Right forelimb (tissue), 1 donor: ENCODE results near the gene TRIM45.
A peak's percentile ranks its signal among the peaks of the same experiment; 100 is the strongest.

Source experiments
- DNase-seq: peaks from one replicate; pipeline ENCODE4 v3.0.0-alpha.2; 2018

Gene TRIM45

DNA sequence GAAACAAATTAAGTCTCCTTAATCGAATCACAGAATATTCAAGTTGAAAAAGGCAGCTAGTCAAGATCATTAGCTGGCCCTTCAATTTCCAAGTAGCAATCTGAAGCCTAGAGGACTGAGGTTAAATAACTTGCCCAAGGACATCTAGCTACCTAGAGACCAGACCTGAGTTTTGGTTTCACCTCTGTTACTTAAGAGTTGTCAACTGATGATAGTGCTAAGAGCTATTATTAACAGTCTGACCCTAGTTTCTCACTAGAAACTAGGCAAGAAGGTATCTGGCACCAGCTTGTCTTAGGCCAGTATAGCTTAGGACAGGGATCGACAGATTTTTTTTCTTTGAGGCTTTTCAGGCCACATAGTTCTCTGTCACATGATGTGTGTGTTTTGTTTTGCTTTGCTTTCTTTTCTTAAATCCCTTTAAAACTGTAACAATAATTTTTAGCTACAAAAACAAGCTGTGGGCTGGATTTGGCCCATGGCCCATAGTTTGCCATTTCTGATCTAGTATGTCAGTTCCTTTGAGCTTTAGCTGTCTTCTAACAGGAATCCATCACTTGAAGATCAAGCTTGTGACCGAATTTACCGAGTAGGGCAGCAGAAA lies 23.2 kb downstream of the TRIM45 start:
- no peak for DNase-seq

DNA sequence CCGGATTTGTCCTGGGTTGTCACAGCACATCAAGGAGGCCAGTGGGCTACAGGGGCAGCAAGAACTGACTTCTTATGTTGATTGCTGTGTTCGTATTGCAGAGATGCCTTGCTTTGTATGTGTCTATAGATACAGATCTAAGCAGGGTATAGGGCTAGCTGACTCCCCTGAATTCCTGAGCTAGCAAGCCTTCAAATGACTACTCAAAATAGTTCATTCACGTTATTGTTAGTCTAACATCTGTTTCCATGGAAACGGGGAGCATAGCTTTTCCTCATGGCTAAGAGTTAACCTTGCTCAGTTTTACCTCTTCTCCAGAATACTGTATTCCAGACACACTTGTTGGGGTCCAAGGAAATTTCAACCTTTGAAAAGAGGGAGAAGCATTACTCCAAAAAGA lies 24.1 kb downstream of the TRIM45 start:
- no peak for DNase-seq

DNA sequence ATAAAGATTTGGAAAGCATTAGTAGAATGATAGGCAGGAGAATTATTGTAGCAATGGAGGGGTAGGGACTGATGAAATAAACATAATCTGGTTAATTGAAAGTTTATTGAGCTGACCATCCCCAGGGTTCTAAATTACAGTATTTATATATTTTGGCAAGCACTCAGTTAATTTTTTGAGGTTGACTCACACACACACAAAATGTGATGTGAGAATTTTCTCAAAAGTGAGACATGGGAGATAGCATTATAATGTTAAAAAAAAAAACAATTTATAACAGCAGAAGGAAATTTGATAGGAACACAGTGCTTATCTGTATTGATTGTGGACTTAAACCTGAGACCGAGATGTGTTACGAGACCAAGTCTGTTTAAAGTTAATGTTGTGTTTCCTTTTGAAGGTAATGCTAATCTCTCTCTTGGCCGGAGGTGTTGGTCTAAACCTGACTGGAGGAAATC lies 24.6 kb downstream of the TRIM45 start:
- DNase-seq = no peak

DNA sequence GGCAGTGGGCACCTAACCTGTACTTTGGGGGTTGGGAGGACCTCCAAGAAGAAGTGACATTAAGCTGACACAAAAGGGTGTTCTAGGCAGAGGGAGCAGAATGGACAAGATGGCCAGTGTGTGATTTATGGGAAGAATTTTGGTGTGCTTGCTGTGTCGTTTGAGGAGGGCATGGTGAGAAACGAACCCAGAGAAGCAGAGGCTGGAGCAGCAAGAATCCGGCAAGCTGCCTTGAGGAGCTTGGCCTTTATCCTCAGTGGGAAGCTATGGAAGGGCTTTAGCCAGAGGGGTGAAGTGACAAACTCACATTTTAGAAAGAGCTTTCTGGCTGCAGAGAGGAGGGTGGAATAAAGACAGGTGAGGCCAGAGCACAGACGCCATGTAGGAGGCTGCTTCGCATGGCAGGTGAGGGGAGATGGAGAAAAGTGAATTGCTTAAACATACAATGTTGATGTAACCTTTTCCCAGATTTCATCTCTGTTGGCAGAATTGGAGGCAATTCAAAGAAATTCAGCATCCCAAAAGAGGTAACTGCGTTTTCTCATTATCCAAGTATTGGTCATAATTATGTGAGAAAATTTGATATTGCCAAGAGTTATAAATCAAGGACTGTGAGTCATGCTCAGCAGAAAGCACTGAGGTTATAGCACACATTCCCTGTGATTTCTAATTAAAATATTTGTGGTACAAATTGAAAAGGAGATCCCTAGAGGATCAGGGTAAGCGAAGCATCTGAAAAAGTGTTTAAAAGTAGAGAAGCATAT lies 26.5 kb downstream of the TRIM45 start:
- DNase-seq = no peak

DNA sequence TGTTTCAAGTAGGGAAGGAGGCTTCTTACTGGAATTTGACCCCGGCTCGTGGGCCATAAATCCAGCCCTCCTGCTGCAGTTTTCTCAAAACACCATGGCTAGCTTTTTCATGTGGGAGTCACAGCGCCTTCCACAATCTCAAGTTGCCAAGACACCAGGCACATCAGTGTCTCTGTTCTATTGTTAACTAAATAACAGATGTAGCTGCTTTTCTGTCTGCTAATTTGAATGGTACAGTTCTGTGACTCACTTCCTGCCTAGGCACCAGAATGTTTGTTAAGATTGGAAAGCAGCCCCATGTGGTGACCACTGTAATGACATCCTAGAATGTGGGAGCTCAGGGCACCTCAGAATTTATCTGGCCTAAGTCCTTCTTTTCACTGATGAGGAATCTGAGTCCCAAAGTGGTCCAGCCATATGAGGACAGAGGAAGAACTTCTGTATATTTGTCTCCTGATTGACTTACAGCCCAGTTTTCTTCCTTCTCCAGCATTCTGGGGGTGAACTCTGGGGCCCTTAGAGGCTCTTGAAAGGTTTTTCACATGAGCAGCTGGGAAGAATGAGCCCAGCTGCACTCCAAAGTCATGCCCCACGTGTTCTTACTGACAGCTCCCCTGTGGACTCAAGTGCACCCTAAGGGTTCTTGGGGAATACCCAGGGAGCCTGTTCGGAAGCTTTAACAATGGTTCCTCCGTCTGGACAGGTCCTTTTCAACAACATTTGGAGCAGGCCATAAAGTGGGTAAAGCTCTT lies 27.5 kb downstream of the TRIM45 start:
- DNase-seq = no peak

DNA sequence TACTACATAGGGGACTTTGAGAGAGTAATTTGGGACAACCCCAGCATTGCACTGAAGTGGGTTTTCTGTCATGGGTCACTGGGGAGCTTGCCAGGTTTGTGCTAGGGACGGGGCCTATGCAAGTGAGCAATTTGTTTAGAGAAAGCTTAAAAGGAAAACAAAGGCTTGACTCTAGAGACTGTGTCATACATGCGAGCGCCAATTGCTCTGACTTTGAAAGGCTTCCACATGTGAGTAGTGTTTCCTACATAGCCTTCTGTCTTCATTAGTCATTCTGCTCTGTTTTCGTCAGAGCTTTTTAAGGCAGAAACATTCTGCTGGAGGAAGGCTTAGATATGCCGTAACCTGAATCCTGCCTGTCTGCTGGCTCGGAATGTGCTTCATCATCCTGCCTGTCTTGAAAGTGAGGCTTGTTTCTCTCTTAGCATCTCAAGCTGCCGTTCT lies 28.4 kb downstream of the TRIM45 start:
- no peak for DNase-seq

DNA sequence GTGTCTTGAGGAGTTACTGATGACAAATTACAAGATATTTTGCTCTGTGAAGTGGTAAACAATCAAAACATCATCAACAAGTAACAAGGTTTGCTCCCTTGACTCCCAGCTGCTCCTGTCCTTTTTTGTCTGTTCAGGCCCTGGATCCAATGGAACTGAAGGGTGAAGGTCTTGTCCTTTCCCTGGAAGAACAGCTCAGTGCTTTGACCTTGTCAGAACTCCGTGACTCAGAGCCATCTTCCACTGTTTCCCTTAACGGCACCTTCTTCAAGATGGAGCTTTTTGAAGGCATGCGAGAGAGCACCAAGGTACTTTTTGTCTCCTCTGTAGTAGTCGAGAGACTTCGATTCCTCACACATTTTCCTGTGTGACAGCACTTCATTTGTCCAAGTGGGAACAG lies 29.0 kb downstream of the TRIM45 start:
- no peak for DNase-seq

DNA sequence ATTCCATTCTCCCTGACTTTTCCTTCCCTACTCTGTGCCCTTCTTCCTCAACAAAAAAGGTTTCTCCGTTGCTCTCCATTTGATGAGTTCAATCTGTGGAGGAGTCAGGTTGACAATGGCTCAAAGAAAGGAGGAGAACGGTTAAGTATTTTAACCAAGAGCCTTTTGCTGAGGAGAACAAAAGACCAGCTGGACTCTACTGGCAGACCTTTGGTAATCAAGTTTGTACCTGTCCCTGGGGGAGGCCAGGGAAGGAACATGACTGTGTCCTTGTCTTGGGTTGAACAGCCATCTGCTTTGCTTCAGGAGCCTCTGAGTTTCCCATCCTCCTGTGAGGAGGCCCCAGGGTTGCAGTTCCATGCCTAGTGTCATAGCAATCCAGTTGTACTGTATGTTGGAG lies 31.6 kb downstream of the TRIM45 start:
- no peak for DNase-seq

DNA sequence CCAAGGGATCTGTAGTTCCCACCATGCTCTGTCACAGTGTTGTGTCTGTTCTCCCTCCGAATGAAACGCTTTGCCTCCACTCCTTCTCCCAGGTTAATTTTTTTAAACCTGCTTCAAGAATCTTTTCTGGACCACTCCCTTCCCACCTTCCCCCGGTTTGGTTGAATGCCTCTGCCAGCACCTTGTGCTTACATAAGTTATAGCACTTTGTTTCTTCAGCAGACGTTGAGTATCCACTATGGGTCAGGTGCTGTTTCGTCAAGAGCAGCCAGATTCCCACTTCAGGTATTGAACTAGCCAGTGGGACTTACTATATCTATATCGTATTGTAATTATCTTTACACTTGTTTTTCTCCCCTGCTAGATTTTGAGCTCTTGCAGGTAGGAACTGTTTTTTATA lies 33.9 kb downstream of the TRIM45 start:
- no peak for DNase-seq

DNA sequence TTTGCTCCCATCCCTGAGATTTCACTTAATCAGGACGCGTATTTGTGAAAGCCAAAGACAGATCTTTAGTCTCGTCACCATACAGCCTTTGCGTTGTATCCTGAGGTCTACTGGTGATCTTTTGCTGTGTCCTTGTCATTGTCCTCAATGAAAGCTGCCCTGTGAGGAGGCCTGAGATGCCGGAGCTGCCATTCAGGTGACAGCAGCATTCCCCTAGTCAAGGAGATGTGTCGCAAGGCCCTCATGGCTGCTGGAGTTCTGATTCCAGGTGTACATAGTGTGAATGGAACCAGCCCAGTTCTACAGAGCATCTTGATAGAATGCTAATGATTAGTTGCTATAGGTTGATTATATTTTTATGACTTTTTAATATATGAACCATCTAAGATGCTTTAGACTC lies 37.3 kb downstream of the TRIM45 start:
- no peak for DNase-seq

DNA sequence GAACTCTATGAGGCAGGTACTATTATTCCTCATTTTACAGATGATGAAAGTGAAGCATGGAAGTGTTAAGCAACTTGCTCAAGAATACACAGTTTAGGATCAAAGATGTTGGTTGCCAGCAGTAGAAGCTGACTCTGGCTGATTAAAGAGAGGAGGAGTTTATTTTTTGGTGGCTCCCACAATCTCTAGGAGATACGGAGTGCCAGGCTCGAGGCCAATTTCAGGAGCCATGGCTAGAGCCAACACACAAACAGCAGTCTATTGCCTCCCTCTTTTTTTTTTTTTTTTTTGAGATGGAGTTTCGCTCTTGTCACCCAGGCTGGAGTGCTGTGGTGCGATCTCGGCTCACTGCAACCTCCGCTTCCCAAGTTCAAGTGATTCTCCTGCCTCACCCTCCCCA lies 41.8 kb downstream of the TRIM45 start:
- no peak for DNase-seq

DNA sequence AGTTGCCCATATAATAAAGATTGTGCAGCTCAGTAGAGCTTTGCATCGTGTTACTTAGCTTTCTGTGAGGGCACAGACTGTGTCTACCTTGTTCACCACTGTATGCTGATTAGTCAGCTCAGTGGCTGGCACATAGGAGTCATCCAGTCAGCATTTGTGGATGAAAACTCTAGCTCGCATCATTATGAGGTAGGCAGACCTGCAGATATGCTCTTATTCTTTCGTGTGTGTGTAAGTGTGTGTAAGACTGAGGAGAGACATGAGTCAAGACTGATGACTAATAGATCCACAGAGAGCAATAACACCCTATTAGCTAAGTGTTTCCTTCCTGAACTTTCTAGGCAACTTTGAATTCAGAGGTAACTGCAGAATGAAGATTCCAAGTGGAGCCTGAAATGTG lies 44.3 kb downstream of the TRIM45 start:
- DNase-seq = no peak

DNA sequence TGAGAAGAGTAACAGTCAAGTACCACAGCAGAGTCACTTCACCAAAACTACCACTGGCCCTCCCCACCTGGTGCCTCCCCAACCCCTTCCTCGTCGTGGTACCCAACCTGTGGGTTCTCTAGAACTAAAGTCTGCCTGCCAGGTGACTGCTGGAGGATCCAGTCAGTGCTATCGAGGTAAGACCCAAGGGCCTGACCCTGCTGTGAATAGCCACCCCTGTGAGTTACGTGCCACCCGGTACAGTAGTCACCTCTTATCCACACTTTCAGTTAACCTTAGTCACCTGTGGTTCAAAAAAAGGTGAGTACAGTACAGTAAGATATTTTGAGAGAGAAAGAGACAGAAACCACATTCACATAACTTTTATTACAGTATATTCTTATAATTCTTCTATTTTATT lies 44.9 kb downstream of the TRIM45 start:
- no peak for DNase-seq

DNA sequence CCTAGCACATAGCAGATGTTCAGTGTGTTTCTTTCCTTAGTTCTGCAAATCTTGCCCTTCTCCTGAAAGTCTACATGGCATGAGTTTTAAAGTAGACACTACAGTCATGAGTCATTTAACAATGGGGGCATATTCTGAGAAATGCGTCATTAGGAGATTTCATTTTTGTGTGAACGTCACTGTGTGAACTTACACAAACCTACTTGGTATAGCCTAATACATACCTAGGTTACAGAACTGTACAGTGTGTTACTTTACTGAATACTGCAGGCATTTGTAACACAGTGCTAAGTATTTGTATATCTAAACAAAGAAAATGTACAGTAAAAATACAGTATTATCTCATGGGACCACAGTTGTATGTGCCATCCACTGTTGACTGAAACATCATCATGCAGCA lies 51.4 kb downstream of the TRIM45 start:
- no peak for DNase-seq

DNA sequence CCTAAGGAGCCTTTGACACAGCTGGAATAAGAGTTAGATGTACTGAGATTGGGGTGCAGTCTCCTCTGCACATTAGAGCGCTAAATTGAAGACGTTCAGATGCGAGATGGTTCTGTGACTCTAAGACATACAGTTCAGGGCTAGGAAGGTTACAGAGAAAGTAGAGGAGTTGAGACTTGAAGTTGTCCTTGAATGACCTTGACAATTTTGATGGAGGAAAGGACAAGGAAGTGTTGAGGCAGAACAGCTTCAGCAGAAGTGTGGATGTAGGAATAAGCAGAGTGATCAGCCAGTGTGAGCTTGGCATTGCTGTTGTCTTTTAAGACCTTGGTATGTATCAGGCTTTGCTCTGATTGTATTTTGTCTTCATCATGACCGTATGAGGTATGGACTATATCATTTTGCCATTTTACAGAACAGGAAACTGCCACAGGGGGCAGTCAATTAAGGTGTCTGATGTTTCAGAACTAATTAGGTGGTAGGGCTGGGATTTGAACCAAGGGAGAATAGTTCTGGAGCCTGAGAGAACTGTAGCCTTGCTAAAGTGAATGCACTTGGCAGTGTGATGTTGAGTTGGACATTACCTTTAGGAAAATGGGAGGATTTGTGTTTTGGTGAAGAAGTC lies 52.2 kb downstream of the TRIM45 start:
- DNase-seq = no peak

DNA sequence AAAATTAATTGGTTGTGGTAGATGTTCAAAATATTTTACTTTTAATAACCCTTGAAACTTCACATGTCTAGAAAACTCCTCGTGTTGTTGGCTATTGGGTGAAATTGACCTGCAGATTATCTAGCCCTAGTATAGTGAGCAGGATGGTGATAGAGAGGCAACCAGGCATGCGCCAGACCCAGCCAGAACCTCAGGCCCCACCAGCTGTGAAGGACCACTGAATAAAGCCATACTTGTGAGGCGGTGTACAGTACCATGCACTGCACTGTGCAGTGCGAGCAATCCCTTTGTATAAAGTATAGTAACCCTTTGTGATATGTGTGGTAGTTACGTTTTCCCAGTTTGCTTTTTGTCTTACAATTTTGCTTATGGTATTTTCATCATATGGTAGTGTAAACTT lies 53.0 kb downstream of the TRIM45 start:
- DNase-seq = no peak

DNA sequence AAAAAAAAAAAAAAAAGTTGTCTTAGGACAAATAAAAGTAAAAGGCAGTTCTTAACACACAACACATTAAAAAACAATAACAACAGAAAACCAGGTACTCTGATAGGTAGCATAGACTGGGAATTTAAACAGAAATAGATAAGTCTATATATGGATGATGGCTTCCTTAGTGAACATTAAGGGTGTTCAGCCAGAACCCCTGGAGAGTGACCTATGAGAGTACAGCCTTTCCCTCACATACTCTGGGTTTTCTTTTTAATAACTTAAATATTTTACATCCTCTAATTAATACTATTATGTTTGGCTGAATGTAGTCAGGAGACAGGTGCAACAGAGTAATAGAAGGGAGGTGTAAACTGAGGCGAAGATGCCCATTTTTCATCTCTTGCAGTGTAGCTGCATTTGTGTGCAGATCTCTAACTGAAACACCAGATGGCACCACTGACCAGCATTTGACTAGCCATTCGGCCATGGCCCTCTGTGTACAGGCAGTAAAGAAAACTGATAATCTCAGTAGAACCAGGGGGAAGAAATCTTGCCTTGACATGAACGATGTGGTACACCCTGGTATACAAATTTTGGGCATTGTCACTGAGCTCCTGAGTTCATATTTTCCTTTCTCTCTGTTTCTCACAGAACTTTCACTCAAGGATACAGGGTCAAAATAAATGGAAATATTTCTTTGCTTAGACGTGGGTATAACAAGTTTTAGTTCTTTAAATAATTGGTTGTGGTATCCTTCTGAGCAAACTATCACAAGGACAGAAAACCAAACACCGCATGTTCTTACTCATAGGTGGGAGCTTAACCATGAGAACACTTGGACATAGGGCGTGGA lies 53.8 kb downstream of the TRIM45 start:
- DNase-seq = peak; percentile 63

DNA sequence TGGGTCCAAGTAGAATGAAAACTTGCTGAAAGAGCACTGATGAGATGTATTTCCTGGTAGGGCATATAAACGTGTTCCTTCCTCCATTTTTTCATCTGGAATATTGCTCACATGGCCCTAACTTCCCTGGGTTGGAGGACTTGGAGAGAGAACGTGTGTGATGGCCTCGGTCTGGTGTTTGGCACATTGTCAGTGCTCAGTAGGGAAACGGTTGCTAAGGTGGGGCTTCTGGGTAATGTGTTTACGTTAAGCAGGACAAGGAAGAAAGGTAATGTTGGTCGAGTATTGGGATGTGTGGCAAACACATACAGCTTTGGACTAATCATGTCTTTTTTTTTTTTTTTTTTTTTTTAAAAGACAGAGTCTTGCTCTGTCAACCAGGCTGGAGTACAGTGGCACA lies 55.2 kb downstream of the TRIM45 start:
- DNase-seq = no peak

DNA sequence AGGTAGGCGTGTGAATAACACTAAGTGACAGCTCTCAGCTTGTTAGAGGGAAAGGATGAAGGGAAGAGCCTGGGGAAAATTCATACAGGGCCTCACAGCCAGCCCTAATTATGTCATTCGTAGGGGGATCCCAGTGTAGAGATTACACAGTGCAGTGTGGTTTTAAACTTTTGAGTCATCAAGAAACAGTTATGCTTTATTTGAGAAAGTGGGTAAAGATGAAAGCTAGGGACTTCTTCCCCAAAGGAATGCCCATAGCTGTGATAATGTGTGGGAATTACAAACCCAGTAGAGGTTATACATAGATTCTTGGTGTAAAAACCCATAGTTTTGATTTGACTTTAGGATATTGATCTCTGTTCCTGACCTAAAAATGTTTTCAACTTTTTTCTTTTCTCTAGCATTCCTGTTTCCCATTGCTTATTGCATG lies 59.5 kb downstream of the TRIM45 start:
- DNase-seq = no peak
